K562 (cell line): Measurements from ENCODE around the gene EFCAB12. TPM values are rescaled to one million over a fixed set of nuclear protein-coding genes. Genes with fewer than 3 reads are reported as not detected.

ENCODE experiments used
- ZBTB11 ChIP-seq, 3 experiments: fragments of 200-800 bp in 1 of 3; fragments of 250-450 bp in 1 of 3; fragments of 450-650 bp in 1 of 3; sonication (Bioruptor Pico) in 1 of 3; sonication (Bioruptor generic) in 1 of 3; formaldehyde crosslinking in 1 of 3; IDR thresholded peaks; 2 replicates each; pipeline versions ENCODE4 v1.6.1 to v1.8.0; 2016 to 2022; ENCODE audit warnings: mild to moderate bottlenecking in 2 of 3, missing genetic modification characterization in 2 of 3, missing compliant biosample characterization in 1 of 3, moderate library complexity in 1 of 3
- ZNF212 ChIP-seq: fragments of 450-650 bp; formaldehyde crosslinking; IDR thresholded peaks from 2 replicates; pipeline ENCODE4 v1.4.0; 2020; ENCODE audit warnings: mild to moderate bottlenecking
- polyA plus RNA-seq, 8 experiments: library from polyadenylated mRNA; depleted of rRNA in 4 of 8; stranded (reverse) in 5 of 8; unstranded in 3 of 8; fragments of >200 nt; fragmentation: Nextera tagmentation in 2 of 8; fragmentation: Illumina TruSeq in 1 of 8; extraction: Ambion mirVana in 2 of 8; extraction: Trizol in 1 of 8; gene quantifications; 2 replicates each; pipeline versions ENCODE4 v1.2.1 to v1.2.3, GENCODE V29; 2011 to 2014; ENCODE audit warnings: inconsistent platforms in 1 of 8, missing spikeins in 1 of 8
- total RNA-seq, 7 experiments: library from RNA; depleted of rRNA in 6 of 7; stranded (reverse); fragments of >200 nt in 6 of 7; fragmentation: Illumina TruSeq in 2 of 7; extraction: Trizol in 2 of 7; gene quantifications; 2 replicates each; pipeline versions ENCODE4 v1.2.1 to v1.2.3, GENCODE V29; 2011 to 2021; ENCODE audit warnings: low replicate concordance in 1 of 7
- TF ChIP-seq, protein P1 (sequence below), 2 experiments: fragments of 450-650 bp in 1 of 2; sonication (generic) in 1 of 2; formaldehyde crosslinking in 1 of 2; IDR thresholded peaks; 2 replicates each; pipeline versions ENCODE4 v1.7.1 to v1.9.0; 2016 to 2022; ENCODE audit warnings: inconsistent platforms in 1 of 2, mild to moderate bottlenecking in 1 of 2, missing genetic modification reagents in 1 of 2
- TF ChIP-seq, protein P2 (sequence below): fragments of 250-450 bp; sonication (Bioruptor Pico); IDR thresholded peaks from 2 replicates; pipeline ENCODE4 v1.4.0; 2020; ENCODE audit warnings: mild to moderate bottlenecking, moderate library complexity
- TF ChIP-seq, protein P3 (sequence below): fragments of 150-350 bp; IDR thresholded peaks from 2 replicates; pipeline ENCODE4 v1.6.1; 2014; ENCODE audit warnings: low read depth, mild to moderate bottlenecking, low read length, borderline replicate concordance

Gene EFCAB12
- total and polyA plus RNA-seq, 9 of the 15 experiments (the other 6 are each of a cell fraction or from before 2014, with no cell fraction given), result 0.08 to 0.95 (median 0.56) TPM; not detected in 1

- TF ChIP-seq ZBTB11 (CRISPR knock-in tag; IDR thresholded peaks at IDR 0.05) (no peak; a peak in 1 of 6 replicates), ZNF212 (CRISPR knock-in tag) (no peak)
- TF ChIP-seq, protein P1, sequence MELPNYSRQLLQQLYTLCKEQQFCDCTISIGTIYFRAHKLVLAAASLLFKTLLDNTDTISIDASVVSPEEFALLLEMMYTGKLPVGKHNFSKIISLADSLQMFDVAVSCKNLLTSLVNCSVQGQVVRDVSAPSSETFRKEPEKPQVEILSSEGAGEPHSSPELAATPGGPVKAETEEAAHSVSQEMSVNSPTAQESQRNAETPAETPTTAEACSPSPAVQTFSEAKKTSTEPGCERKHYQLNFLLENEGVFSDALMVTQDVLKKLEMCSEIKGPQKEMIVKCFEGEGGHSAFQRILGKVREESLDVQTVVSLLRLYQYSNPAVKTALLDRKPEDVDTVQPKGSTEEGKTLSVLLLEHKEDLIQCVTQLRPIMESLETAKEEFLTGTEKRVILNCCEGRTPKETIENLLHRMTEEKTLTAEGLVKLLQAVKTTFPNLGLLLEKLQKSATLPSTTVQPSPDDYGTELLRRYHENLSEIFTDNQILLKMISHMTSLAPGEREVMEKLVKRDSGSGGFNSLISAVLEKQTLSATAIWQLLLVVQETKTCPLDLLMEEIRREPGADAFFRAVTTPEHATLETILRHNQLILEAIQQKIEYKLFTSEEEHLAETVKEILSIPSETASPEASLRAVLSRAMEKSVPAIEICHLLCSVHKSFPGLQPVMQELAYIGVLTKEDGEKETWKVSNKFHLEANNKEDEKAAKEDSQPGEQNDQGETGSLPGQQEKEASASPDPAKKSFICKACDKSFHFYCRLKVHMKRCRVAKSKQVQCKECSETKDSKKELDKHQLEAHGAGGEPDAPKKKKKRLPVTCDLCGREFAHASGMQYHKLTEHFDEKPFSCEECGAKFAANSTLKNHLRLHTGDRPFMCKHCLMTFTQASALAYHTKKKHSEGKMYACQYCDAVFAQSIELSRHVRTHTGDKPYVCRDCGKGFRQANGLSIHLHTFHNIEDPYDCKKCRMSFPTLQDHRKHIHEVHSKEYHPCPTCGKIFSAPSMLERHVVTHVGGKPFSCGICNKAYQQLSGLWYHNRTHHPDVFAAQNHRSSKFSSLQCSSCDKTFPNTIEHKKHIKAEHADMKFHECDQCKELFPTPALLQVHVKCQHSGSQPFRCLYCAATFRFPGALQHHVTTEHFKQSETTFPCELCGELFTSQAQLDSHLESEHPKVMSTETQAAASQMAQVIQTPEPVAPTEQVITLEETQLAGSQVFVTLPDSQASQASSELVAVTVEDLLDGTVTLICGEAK (IDR thresholded peaks at IDR 0.05), result no peak
- TF ChIP-seq, protein P1 (CRISPR knock-in tag; IDR thresholded peaks at IDR 0.05), result no peak
- TF ChIP-seq, protein P2, sequence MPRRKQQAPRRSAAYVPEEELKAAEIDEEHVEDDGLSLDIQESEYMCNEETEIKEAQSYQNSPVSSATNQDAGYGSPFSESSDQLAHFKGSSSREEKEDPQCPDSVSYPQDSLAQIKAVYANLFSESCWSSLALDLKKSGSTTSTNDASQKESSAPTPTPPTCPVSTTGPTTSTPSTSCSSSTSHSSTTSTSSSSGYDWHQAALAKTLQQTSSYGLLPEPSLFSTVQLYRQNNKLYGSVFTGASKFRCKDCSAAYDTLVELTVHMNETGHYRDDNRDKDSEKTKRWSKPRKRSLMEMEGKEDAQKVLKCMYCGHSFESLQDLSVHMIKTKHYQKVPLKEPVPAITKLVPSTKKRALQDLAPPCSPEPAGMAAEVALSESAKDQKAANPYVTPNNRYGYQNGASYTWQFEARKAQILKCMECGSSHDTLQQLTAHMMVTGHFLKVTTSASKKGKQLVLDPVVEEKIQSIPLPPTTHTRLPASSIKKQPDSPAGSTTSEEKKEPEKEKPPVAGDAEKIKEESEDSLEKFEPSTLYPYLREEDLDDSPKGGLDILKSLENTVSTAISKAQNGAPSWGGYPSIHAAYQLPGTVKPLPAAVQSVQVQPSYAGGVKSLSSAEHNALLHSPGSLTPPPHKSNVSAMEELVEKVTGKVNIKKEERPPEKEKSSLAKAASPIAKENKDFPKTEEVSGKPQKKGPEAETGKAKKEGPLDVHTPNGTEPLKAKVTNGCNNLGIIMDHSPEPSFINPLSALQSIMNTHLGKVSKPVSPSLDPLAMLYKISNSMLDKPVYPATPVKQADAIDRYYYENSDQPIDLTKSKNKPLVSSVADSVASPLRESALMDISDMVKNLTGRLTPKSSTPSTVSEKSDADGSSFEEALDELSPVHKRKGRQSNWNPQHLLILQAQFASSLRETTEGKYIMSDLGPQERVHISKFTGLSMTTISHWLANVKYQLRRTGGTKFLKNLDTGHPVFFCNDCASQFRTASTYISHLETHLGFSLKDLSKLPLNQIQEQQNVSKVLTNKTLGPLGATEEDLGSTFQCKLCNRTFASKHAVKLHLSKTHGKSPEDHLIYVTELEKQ (CRISPR knock-in tag), result no peak
- TF ChIP-seq, protein P3, sequence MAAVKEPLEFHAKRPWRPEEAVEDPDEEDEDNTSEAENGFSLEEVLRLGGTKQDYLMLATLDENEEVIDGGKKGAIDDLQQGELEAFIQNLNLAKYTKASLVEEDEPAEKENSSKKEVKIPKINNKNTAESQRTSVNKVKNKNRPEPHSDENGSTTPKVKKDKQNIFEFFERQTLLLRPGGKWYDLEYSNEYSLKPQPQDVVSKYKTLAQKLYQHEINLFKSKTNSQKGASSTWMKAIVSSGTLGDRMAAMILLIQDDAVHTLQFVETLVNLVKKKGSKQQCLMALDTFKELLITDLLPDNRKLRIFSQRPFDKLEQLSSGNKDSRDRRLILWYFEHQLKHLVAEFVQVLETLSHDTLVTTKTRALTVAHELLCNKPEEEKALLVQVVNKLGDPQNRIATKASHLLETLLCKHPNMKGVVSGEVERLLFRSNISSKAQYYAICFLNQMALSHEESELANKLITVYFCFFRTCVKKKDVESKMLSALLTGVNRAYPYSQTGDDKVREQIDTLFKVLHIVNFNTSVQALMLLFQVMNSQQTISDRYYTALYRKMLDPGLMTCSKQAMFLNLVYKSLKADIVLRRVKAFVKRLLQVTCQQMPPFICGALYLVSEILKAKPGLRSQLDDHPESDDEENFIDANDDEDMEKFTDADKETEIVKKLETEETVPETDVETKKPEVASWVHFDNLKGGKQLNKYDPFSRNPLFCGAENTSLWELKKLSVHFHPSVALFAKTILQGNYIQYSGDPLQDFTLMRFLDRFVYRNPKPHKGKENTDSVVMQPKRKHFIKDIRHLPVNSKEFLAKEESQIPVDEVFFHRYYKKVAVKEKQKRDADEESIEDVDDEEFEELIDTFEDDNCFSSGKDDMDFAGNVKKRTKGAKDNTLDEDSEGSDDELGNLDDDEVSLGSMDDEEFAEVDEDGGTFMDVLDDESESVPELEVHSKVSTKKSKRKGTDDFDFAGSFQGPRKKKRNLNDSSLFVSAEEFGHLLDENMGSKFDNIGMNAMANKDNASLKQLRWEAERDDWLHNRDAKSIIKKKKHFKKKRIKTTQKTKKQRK, result no peak
These were observed 28.5 kb downstream of the EFCAB12 start (continued) for GRCh38 chr3:129399895-129400357.
